A673 (cell line): Measurements from ENCODE around the gene ZNF511. TPM values are rescaled to one million over a fixed set of nuclear protein-coding genes. Genes with fewer than 3 reads are reported as not detected.

Experiments
- BruUV-seq: library from RNA; stranded (reverse); fragments of 400-500 nt; replicated peaks from 2 replicates; lab custom pipeline; 2021; lab: Mats Ljungman, UMichigan
- CTCF ChIA-PET: fragments of 300-600 bp; sonication (Branson Sonifier 250); formaldehyde crosslinking; loops from one replicate; lab custom pipeline; 2022; ENCODE audit warnings: antibody characterized with exemption; lab: Charles Lee
- POLR2A ChIA-PET: fragments of 300-600 bp; sonication (Branson Sonifier 250); formaldehyde crosslinking; loops from one replicate; lab custom pipeline; 2022; ENCODE audit warnings: antibody characterized with exemption; ENCODE audit not compliant: low non-redundant PET; lab: Charles Lee
- DNase-seq: peaks from one replicate; pipeline ENCODE4 v3.0.0-alpha.2; 2015; ENCODE audit warnings: low spot score
- H3K27ac ChIP-seq: fragments of 200-600 bp; sonication (generic); 2 replicates; pipeline ENCODE4 v1.5.1; 2016; ENCODE audit warnings: mixed run types, low read depth, mild to moderate bottlenecking, mixed read lengths, antibody characterized with exemption, low read length; ENCODE audit not compliant: poor library complexity, severe bottlenecking
- H3K27me3 ChIP-seq: fragments of 200-600 bp; sonication (generic); replicated peaks from 2 replicates; pipeline ENCODE4 v1.6.1; 2017; ENCODE audit warnings: mixed run types, low read depth, mild to moderate bottlenecking, mixed read lengths, antibody characterized with exemption, low read length; ENCODE audit not compliant: insufficient read depth, poor library complexity
- H3K36me3 ChIP-seq: fragments of 200-600 bp; sonication (generic); 2 replicates; pipeline ENCODE4 v1.6.1; 2016; ENCODE audit warnings: mixed run types, mild to moderate bottlenecking, mixed read lengths, antibody characterized with exemption, low read length; ENCODE audit not compliant: insufficient read depth, poor library complexity, severe bottlenecking
- H3K4me1 ChIP-seq: fragments of 200-600 bp; sonication (generic); 2 replicates; pipeline ENCODE4 v1.6.1; 2017; ENCODE audit warnings: mixed run types, mild to moderate bottlenecking, mixed read lengths, antibody characterized with exemption, low read length; ENCODE audit not compliant: insufficient read depth, poor library complexity, severe bottlenecking
- H3K4me3 ChIP-seq: fragments of 200-600 bp; sonication (generic); 2 replicates; pipeline ENCODE4 v1.5.1; 2016; ENCODE audit warnings: low read depth, mixed run types, mild to moderate bottlenecking, mixed read lengths, low read length; ENCODE audit not compliant: poor library complexity, severe bottlenecking
- H3K9me3 ChIP-seq: fragments of 200-600 bp; sonication (generic); 2 replicates; pipeline ENCODE4 v1.6.1; 2016; ENCODE audit warnings: mixed run types, low read depth, mild to moderate bottlenecking, mixed read lengths, antibody characterized with exemption, low read length; ENCODE audit not compliant: poor library complexity, severe bottlenecking
- CTCF ChIP-seq: fragments of 300-800, 200-600 bp; sonication (generic); conservative IDR thresholded peaks from 2 replicates; pipeline ENCODE4 v1.5.1; 2017; ENCODE audit warnings: low read depth, mild to moderate bottlenecking, antibody characterized with exemption, low read length, moderate library complexity, mixed read lengths
- EZH2 ChIP-seq: fragments of 200-600 bp; sonication (generic); IDR thresholded peaks from 2 replicates; pipeline ENCODE4 v1.6.1; 2017; ENCODE audit warnings: borderline replicate concordance, low read depth, mild to moderate bottlenecking, mixed read lengths, antibody characterized with exemption, low read length; ENCODE audit not compliant: poor library complexity, severe bottlenecking
- intact Hi-C: fragments of 100-400 bp; cut with micrococcal nuclease; formaldehyde crosslinking; loops from one replicate; pipeline ENCODE4 v1.10.0; 2022; ENCODE audit not compliant: unreplicated experiment
- total RNA-seq: library from RNA; stranded (reverse); gene quantifications from 2 replicates; pipeline ENCODE4 v1.2.3, GENCODE V29; 2021

Gene ZNF511
- total RNA-seq, 1 experiment from 2014 or later: 61.4 TPM

- DNase-seq: no peak
- ChIA-PET POLR2A (no interaction called here), CTCF (no interaction called here)
- H3K4me1 ChIP-seq: peaks cover 6% of the 10 kb centered on the region
- H3K9me3 ChIP-seq: no peaks in the 10 kb centered on the region
- H3K36me3 ChIP-seq: no peaks in the 10 kb centered on the region
- no peaks in the 10 kb centered on the region for H3K27me3 ChIP-seq
- no peak overlapping the region for H3K27ac ChIP-seq
- intact Hi-C loops: no loop called here
- TF ChIP-seq EZH2: no peak
- TF ChIP-seq CTCF: no peak
- no peak overlapping the region for H3K4me3 ChIP-seq
- no TSS peak for BruUV-seq
Observed at GRCh38 chr10:133344236-133344635, 35.5 kb downstream of the ZNF511 start.

- Histone ChIP-seq H3K27ac (no peak overlapping the region), H3K27me3 (no peaks in the 10 kb centered on the region), H3K4me3 (no peak overlapping the region), H3K36me3 (no peaks in the 10 kb centered on the region), H3K9me3 (no peaks in the 10 kb centered on the region), H3K4me1 (peaks cover 6% of the 10 kb centered on the region)
- no peak for DNase-seq
- TF ChIP-seq CTCF: no peak
- no peak for TF ChIP-seq EZH2
- POLR2A ChIA-PET: no interaction called here
- intact Hi-C loops: no loop called here
- no TSS peak for BruUV-seq
- CTCF ChIA-PET: no interaction called here
Observed at GRCh38 chr10:133346413-133346812, 37.7 kb downstream of the ZNF511 start.

- CTCF ChIA-PET: interaction anchor here (0.8 to 0.9 kb wide), 2 partner anchors 11 to 18 kb away, joined by 3 to 4 read pairs; no protein-coding TSS in a partner anchor
- no peaks in the 10 kb centered on the region for H3K9me3 ChIP-seq
Observed at GRCh38 chr10:133347710-133348517, 39.2 kb downstream of the ZNF511 start.

More at GRCh38 chr10:133347710-133348517, 39.2 kb downstream of the ZNF511 start:
- peaks cover 6% of the 10 kb centered on the region for H3K4me1 ChIP-seq
- H3K4me3 ChIP-seq: no peak overlapping the region
- no peak overlapping the region for H3K27ac ChIP-seq
- intact Hi-C loops: no loop called here
- BruUV-seq: no TSS peak
- POLR2A ChIA-PET: no interaction called here
- no peaks in the 10 kb centered on the region for H3K36me3 ChIP-seq
- no peaks in the 10 kb centered on the region for H3K27me3 ChIP-seq
- no peak for TF ChIP-seq CTCF
- DNase-seq: no peak
